Stimulated activated CD8-positive, alpha-beta memory T cell treated with anti-CD3 and anti-CD28 coated beads, Interleukin-15, amount 100 ng/mL, for 4 hours (primary cell): ENCODE data around the gene ZNF41.
"Not testable (repeated sequence)": the region's sequence is repeated elsewhere in the genome, so short reads cannot be mapped to it uniquely, and the experiment has no call there.

Experiments
- DNase-seq, 2 donors: peaks; one replicate each; pipeline ENCODE4 v3.0.0-alpha.2; 2020; ENCODE audit warnings: low read depth in 2 of 2

Gene ZNF41

GRCh38 chrX:47482512-47483305, at the start of gene ZNF41:
ZNF41 (minus strand) TSS chrX:47483222; CDS start chrX:47467481, 15,741 bp downstream.
- DNase-seq: peak; percentile 52 to 67

GRCh38 chrX:47530049-47530448, 47.0 kb upstream of the ZNF41 start:
- DNase-seq: no peak

GRCh38 chrX:47529548-47529947, 46.5 kb upstream of the ZNF41 start:
- DNase-seq: no peak

- no peak for DNase-seq
Observed at GRCh38 chrX:47523713-47524166, 40.7 kb upstream of the ZNF41 start.

GRCh38 chrX:47523297-47523696, 40.3 kb upstream of the ZNF41 start:
- peak; percentile 45 to 48 for DNase-seq

- DNase-seq: no peak
Observed at GRCh38 chrX:47518144-47518543, 35.1 kb upstream of the ZNF41 start.

GRCh38 chrX:47515941-47516665, 33.1 kb upstream of the ZNF41 start:
- no peak for DNase-seq

GRCh38 chrX:47514533-47515235, 31.7 kb upstream of the ZNF41 start:
- DNase-seq: no peak

- DNase-seq: peak in 1 of 2 donors; percentile 6
Observed at GRCh38 chrX:47513034-47513965, 30.3 kb upstream of the ZNF41 start.

- not testable (repeated sequence) for DNase-seq
Observed at GRCh38 chrX:47512383-47512782, 29.4 kb upstream of the ZNF41 start.

- no peak for DNase-seq
Observed at GRCh38 chrX:47507153-47507867, 24.3 kb upstream of the ZNF41 start.

- no peak for DNase-seq
Observed at GRCh38 chrX:47503151-47503550, 20.1 kb upstream of the ZNF41 start.

- DNase-seq: no peak
Observed at GRCh38 chrX:47502316-47503125, 19.5 kb upstream of the ZNF41 start.

GRCh38 chrX:47501226-47502074, 18.4 kb upstream of the ZNF41 start:
- DNase-seq: no peak

GRCh38 chrX:47500554-47500953, 17.5 kb upstream of the ZNF41 start:
- no peak for DNase-seq

GRCh38 chrX:47499293-47499692, 16.3 kb upstream of the ZNF41 start:
- no peak for DNase-seq

GRCh38 chrX:47498411-47498810, 15.4 kb upstream of the ZNF41 start:
- DNase-seq: no peak

GRCh38 chrX:47497271-47497888, 14.4 kb upstream of the ZNF41 start:
- no peak for DNase-seq
